HL-60 (cell line): Measurements from ENCODE around the gene PGBD1.

Experiments used
- POLR2AphosphoS5 ChIP-seq: IDR thresholded peaks from 2 replicates; pipeline ENCODE4 v1.6.1; 2012; ENCODE audit warnings: low read depth
- TF ChIP-seq, protein P1 (sequence below): IDR thresholded peaks from one replicate; pipeline ENCODE4 v1.5.1; 2011; ENCODE audit warnings: low read length, control low read depth, inconsistent platforms; ENCODE audit not compliant: insufficient read depth
- TF ChIP-seq, protein P2 (sequence below): IDR thresholded peaks from 2 replicates; pipeline ENCODE4 v1.6.1; 2012; ENCODE audit warnings: low read depth; ENCODE audit not compliant: insufficient replicate concordance

DNA sequence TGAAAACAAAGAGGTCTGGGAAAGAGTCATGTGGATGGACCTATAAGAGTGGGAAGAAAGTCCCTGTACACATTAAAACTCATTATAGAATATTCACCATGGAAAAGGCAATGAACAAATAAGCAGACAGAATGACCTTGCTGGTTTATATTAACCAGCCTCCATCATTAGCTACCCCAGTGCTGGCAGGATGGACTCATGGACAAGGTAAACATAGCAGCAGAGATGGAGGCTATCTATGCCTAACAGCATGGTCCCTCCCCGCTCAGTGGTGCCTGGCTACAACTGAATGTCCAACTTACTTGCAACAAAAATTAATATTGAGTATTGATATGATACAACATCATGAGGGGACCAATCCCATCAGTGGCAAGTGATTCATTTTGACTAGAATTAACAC is 63.8 kb downstream of the PGBD1 start:
- TF ChIP-seq, protein P1, sequence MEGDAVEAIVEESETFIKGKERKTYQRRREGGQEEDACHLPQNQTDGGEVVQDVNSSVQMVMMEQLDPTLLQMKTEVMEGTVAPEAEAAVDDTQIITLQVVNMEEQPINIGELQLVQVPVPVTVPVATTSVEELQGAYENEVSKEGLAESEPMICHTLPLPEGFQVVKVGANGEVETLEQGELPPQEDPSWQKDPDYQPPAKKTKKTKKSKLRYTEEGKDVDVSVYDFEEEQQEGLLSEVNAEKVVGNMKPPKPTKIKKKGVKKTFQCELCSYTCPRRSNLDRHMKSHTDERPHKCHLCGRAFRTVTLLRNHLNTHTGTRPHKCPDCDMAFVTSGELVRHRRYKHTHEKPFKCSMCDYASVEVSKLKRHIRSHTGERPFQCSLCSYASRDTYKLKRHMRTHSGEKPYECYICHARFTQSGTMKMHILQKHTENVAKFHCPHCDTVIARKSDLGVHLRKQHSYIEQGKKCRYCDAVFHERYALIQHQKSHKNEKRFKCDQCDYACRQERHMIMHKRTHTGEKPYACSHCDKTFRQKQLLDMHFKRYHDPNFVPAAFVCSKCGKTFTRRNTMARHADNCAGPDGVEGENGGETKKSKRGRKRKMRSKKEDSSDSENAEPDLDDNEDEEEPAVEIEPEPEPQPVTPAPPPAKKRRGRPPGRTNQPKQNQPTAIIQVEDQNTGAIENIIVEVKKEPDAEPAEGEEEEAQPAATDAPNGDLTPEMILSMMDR = no peak
- TF ChIP-seq POLR2AphosphoS5 = no peak
- TF ChIP-seq, protein P2, sequence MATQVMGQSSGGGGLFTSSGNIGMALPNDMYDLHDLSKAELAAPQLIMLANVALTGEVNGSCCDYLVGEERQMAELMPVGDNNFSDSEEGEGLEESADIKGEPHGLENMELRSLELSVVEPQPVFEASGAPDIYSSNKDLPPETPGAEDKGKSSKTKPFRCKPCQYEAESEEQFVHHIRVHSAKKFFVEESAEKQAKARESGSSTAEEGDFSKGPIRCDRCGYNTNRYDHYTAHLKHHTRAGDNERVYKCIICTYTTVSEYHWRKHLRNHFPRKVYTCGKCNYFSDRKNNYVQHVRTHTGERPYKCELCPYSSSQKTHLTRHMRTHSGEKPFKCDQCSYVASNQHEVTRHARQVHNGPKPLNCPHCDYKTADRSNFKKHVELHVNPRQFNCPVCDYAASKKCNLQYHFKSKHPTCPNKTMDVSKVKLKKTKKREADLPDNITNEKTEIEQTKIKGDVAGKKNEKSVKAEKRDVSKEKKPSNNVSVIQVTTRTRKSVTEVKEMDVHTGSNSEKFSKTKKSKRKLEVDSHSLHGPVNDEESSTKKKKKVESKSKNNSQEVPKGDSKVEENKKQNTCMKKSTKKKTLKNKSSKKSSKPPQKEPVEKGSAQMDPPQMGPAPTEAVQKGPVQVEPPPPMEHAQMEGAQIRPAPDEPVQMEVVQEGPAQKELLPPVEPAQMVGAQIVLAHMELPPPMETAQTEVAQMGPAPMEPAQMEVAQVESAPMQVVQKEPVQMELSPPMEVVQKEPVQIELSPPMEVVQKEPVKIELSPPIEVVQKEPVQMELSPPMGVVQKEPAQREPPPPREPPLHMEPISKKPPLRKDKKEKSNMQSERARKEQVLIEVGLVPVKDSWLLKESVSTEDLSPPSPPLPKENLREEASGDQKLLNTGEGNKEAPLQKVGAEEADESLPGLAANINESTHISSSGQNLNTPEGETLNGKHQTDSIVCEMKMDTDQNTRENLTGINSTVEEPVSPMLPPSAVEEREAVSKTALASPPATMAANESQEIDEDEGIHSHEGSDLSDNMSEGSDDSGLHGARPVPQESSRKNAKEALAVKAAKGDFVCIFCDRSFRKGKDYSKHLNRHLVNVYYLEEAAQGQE = no peak
